GM23248 (cell line): ENCODE results near the gene MACROD2.

Source experiments
- EZH2 ChIP-seq: fragments of 200-600 bp; sonication (generic); IDR thresholded peaks from 2 replicates; pipeline ENCODE4 v1.6.1; 2018; ENCODE audit warnings: antibody characterized with exemption, mild to moderate bottlenecking; ENCODE audit not compliant: insufficient read depth, poor library complexity, severe bottlenecking
- EZH2phosphoT487 ChIP-seq: fragments of 200-600 bp; sonication (generic); IDR thresholded peaks from 2 replicates; pipeline ENCODE4 v1.6.1; 2018; ENCODE audit warnings: antibody characterized with exemption, moderate library complexity, mild to moderate bottlenecking, low read depth; ENCODE audit not compliant: insufficient read depth

GRCh38 chr20:16018881-16019280 lies 2023.6 kb downstream of the MACROD2 start:
- TF ChIP-seq EZH2phosphoT487 (no peak), EZH2 (no peak)
